Muscle of arm (tissue), 12 donors: ENCODE results near the gene EXOC4. TPM values are rescaled to one million over a fixed set of nuclear protein-coding genes. Genes with fewer than 3 reads are reported as not detected.

Source experiments
- DNase-seq: peaks from one replicate; pipeline ENCODE4 v3.0.0-alpha.2; 2013
- polyA plus RNA-seq, 12 donors: library from polyadenylated mRNA; unstranded; fragments of 120-200 nt; gene quantifications; one replicate each; pipeline ENCODE4 v1.2.1, GENCODE V29; 2013; ENCODE audit not compliant: insufficient read length in 12 of 12

EXOC4 gene
- polyA plus RNA-seq, 12 donors = 25.2 to 79.1 (median 55.5) TPM; not detected in 1

DNA sequence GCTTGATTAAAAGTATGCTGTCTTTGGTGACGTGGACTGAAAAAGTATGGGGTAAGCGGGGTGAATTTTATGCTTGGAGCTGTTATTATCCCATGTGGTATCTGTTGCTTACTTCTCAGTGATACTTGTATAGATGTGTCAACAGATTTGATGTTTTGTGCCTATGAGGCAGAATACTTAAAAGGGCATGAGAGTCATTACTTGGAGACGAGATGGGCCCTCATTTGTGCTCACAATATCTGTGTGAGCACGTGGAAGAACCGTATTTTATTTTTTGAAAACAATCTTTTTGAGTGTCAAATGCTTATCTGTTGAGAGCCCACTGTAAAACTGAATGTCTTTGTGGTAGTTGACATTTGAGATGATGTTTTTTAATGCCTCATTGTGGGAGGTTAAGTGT is 281.9 kb downstream of the EXOC4 start:
- no peak for DNase-seq

DNA sequence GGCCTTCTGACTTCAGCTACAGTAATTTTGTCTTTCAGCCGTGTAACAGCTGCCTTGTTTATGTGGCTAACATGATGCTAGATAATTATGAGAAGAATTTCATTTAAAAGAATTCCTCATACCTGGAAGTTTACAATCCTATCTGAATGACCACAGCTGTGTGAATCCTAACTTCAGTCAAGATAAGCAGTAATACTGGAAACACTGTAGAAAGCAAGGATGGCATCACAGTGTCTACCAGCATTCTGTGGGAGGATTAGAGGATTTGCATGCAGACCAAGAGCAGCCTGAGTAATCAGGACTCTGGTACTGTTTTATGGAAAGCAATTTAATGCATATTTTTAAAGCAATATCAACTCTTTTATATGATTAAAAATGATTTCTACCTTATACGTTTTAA is 282.4 kb downstream of the EXOC4 start:
- no peak for DNase-seq

DNA sequence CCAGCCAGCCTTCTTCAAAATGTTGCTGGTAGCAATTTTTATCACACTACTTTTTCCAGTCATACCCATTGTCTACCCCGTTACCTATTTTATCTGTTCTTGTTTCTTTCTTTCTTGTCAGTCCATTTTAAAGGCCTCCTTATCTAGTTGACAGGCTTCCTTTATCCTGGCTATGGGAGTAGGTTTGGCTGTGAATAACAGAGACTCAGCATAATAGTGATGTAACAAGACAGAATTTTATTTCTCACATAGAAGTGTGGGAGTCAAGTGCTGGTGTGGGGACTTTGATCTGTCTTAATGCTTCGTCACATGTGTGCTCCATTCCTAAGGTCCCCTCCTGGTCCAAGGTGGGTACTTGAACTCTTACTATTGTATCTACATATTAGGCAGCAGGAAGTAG is 283.6 kb downstream of the EXOC4 start:
- no peak for DNase-seq

GRCh38 chr7:133539016-133539415 is 286.1 kb downstream of the EXOC4 start:
- DNase-seq = no peak

GRCh38 chr7:133540096-133540860 is 287.4 kb downstream of the EXOC4 start:
- DNase-seq = no peak

DNA sequence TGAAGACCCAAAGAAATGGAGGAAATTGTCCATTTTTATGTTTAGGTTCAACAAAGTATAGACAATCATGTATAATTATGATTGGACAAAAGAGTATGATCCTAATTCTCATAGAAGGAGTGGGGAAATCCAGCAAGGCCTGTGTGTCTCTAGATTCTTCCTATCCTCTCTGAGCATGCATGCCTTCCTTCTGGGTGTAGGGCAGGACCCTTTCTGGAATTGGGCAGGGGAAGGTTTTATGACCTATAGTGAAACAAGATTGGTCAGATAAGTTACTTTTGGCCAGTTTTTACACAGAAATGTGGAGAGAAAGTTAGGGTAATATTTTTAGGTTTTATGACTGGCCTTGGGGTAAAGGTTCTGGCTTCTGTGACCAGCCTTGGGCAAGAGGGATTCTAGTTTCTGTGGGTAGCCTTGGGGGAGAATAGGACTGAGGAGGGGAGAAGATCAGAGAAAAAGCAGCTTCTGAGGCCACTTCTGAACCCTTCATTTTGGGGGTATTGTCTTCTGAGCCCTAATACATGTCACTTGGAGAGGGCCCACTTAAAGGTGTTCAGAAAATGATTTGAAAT is 289.4 kb downstream of the EXOC4 start:
- no peak for DNase-seq

DNA sequence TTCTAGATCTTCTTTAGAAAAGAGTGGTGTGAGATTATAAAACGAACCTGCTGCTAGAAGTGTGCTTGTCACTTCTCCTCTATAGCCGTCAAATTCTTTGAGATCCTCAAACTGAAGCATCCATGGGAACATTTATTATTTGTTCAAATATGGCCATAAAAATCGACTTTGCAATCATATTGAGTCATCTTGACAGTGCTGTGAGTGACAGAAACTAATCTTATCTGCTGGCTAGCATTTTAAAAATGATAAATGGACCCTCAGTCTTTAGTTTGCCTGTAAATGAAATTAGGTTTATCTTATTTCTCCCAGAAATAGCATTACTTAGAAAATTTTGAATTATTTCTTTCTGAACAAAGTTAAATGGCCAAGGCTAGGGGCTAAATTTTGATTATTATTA is 290.8 kb downstream of the EXOC4 start:
- no peak for DNase-seq

DNA sequence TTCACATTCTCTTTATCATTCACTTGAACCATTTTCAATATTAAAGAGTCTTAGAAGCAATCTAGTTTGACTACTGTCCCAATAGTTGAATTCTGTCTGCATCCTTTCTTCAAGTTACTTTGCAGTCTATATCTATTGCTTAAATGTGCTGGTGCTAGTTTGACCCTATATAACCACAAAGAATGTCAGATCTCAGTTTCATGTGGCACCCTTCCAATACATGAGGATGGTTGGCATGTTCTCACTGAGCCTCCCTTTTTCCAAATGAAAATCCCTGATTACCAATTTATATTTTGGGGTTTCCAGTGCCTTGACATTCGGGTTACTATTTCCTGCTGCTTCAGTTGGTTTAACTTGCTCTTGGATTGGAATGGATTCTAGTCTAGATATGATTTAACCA is 292.7 kb downstream of the EXOC4 start:
- DNase-seq = no peak

DNA sequence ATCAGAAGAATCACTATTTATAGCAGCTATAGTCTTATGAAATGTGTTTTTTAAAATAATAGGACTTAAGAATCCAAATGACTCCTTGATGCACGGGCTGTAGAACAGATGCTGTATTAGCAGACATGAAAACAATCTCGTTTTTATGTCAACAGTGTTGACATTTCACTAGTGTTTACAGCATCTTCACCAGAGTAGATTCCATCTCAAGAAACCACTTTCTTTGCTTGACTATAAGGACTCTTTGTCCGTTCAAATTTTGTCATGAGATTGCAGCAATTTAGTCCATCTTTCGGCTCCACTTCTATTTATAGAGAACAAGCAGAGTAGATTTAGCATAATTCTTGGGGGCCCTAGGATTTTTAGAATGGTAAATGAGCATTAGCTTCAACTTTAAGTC is 295.1 kb downstream of the EXOC4 start:
- DNase-seq = no peak

DNA sequence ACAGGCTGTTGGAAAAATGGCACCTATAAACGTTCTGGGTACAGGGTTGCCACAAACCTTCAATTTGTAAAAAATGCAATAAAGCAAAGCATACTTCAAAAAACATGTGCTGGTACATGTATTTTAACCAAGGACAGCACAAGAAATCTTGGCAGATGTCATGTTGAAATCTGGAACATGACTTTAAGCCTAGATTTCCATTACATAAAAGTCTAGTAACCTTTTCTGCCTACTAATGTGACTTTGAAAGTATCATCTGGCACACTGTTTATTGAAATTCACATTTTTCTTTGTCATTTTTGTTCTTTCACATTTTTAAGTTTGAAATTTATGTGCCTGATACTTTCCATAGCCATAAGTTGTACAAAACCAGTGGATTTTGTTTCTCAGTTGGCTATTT is 296.8 kb downstream of the EXOC4 start:
- DNase-seq = no peak

GRCh38 chr7:133550145-133550544 is 297.3 kb downstream of the EXOC4 start:
- DNase-seq = no peak

GRCh38 chr7:133550811-133551210 is 297.9 kb downstream of the EXOC4 start:
- no peak for DNase-seq

DNA sequence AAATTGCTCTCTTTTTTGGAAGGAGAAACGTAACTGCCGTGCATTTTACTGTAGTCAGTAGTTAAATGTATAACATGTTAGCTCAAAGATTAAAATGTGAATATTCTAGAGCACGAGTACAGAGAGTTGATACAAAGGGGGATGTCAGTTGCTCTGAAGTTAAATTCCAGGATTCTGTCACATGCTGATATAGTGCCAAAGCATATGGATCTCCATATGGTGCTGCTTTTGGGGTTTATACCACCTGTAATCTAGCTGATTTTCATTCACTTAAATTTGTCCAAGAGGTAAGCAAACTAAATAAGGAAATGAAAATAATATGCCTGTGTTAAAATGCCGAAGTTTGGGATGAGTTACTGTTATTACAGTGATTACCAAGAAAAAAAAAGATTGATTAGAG is 298.6 kb downstream of the EXOC4 start:
- no peak for DNase-seq

GRCh38 chr7:133552079-133552478 is 299.2 kb downstream of the EXOC4 start:
- DNase-seq = no peak

GRCh38 chr7:133554330-133554729 is 301.5 kb downstream of the EXOC4 start:
- no peak for DNase-seq

DNA sequence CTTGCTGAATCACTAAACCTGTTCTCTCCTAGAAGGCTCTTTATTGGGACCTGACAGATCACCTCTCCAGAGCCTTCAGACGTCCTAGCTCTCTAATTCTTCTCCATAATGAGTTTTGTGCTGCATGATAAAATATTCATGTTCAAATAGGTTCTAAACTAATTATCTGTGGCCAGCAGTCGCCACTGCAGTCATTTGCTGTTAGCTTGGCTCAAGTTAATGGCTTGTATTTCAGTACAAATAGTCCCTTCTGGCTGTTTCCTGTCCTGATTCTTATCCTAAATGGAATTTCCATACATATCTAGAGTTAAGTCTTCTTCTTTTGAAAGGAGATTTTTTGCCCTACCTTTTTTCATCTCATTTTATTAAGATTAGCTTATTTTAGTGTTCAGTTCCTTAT is 303.2 kb downstream of the EXOC4 start:
- DNase-seq = no peak

DNA sequence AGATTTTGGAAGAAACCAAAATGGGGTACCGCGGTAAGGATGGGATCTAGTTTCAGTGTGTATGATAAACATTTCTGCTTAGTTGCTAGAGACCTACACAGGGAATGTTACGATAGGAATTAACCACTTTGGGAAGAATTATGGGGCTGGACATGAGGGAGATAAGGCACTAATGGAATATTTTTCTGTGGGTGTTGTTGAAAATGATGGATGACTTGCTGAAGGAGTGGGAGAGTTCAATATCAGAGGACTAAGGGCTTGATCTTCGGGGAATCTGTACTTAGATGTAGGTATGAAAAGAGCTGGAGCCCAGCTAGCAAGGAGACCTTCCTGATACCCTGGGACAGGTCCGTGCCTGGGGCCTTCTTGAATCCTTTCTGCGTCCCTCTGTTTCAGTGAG is 303.7 kb downstream of the EXOC4 start:
- no peak for DNase-seq

GRCh38 chr7:133560900-133561299 is 308.0 kb downstream of the EXOC4 start:
- DNase-seq = no peak

- DNase-seq = no peak
Measured at GRCh38 chr7:133561396-133561795, 308.5 kb downstream of the EXOC4 start.

- DNase-seq = no peak
Measured at GRCh38 chr7:133562621-133563020, 309.7 kb downstream of the EXOC4 start.

GRCh38 chr7:133563251-133563650 is 310.4 kb downstream of the EXOC4 start:
- no peak for DNase-seq

DNA sequence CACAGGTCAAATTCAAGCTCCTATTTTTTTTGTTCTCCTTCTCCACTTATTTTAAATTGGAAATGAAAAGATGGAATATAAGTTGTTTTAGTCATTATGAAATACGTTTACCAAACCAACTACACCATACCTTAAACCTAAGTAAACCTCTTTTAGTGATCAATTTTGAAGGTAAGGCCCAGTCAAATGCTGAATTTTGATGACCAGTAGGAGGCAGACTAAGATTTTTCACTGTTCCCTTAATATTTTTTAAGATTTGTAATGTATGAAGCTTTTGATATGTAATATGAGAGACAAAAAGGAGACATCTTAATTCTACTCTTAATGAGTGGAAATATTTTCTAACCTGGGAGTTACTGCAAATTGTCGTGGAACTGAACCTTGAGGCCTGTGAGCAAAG is 311.6 kb downstream of the EXOC4 start:
- no peak for DNase-seq

DNA sequence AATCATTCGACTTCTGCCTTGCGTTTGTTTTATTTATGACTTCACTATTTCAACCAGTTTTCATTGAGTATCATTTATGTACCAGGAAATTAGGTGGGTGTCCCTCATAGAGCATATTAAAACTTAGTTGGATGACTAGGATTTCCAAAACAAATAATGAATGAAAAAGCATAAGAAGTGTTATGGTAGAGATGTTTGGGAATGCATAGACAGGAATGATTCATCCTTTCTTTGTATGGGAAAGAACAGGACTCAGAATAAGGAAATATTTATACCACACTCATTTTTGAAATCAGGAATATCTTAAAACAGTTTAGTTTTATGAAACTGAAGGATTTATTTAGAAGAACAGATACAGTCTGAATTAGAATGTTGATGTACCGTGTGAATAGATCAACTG is 315.7 kb downstream of the EXOC4 start:
- no peak for DNase-seq

- DNase-seq = no peak
Measured at GRCh38 chr7:133570321-133570720, 317.4 kb downstream of the EXOC4 start.
